H1 (cell line): ENCODE measurements around the gene CORO2B.

Experiments
- ATF2 ChIP-seq: IDR thresholded peaks from 2 replicates; pipeline ENCODE4 v1.6.1; 2012; ENCODE audit warnings: low read length, inconsistent platforms
- CTCF ChIP-seq, 3 experiments: IDR thresholded peaks; 1 replicate in 2 of 3; 2 replicates in 1 of 3; pipeline versions ENCODE4 v1.5.1 to v1.6.1; 2011; ENCODE audit warnings: low read length in 3 of 3, mild to moderate bottlenecking in 3 of 3, inconsistent platforms in 2 of 3, low read depth in 1 of 3, moderate library complexity in 1 of 3; ENCODE audit not compliant: insufficient read depth in 1 of 3; ENCODE audit errors: control extremely low read depth in 1 of 3
- KDM4A ChIP-seq: IDR thresholded peaks from one replicate; pipeline ENCODE4 v1.7.1; 2012; ENCODE audit warnings: low read depth, mild to moderate bottlenecking, moderate library complexity, low read length, inconsistent platforms; ENCODE audit not compliant: severe bottlenecking
- NRF1 ChIP-seq: IDR thresholded peaks from 2 replicates; pipeline ENCODE4 v1.6.1; 2011; ENCODE audit warnings: mild to moderate bottlenecking, low read depth, low read length, improper control_type of control experiment
- POLR2A ChIP-seq, 2 experiments: IDR thresholded peaks; 1 replicate in 1 of 2; 2 replicates in 1 of 2; pipeline ENCODE4 v1.6.1; 2011; ENCODE audit warnings: low read depth in 2 of 2, low read length in 2 of 2, mild to moderate bottlenecking in 2 of 2; ENCODE audit errors: control extremely low read depth in 1 of 2
- POLR2AphosphoS5 ChIP-seq: IDR thresholded peaks from 2 replicates; pipeline ENCODE4 v1.6.1; 2011; ENCODE audit warnings: low read depth, low read length

GRCh38 chr15:68709876-68710275 is 131.1 kb downstream of the CORO2B start:
- no peak for TF ChIP-seq CTCF (IDR thresholded peaks at IDR 0.05; ENCODE audit: control extremely low read depth in 1 of 3, insufficient read depth in 1 of 3, low read depth in 1 of 3, low read length in 3 of 3)
- no peak for TF ChIP-seq POLR2A (IDR thresholded peaks at IDR 0.05; ENCODE audit: control extremely low read depth in 1 of 2, low read depth in 2 of 2, low read length in 2 of 2)
- no peak for TF ChIP-seq ATF2
- TF ChIP-seq KDM4A = no peak
- no peak for TF ChIP-seq POLR2AphosphoS5
- no peak for TF ChIP-seq NRF1
